ENCODE results near the gene ZCCHC14.
"Not testable (repeated sequence)": the region's sequence is repeated elsewhere in the genome, so short reads cannot be mapped to it uniquely, and the experiment has no call there.

ZCCHC14 gene

DNA sequence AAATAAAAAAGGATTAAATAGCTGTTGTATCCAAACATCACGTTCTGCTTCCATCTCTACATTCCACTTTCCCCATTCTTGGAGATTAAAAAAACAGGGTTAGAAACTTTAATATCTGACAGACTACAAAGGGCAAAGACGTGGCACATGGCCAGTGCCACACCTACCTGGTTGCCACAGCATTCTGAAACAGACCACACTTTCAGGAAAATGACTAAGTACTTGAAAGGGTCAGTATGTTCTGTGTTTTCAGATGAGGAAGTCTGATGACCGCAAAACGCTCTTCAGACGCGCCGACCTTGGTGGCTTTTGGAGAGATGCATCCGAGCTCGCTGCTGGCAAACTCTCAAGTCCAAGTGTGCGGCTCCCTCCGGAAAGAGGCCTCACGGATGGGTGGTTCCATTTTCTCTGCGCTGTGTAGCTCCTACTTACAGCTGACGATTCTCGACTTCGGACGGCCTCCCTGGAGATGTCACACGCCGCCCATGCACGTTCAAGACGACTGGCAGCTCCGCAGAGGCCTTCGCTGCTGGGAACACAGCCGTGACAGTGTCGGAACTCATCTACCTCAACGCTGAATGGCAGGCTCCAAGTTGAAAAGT, 85.2 kb downstream of the ZCCHC14 start:
- DNase-seq: no peak

DNA sequence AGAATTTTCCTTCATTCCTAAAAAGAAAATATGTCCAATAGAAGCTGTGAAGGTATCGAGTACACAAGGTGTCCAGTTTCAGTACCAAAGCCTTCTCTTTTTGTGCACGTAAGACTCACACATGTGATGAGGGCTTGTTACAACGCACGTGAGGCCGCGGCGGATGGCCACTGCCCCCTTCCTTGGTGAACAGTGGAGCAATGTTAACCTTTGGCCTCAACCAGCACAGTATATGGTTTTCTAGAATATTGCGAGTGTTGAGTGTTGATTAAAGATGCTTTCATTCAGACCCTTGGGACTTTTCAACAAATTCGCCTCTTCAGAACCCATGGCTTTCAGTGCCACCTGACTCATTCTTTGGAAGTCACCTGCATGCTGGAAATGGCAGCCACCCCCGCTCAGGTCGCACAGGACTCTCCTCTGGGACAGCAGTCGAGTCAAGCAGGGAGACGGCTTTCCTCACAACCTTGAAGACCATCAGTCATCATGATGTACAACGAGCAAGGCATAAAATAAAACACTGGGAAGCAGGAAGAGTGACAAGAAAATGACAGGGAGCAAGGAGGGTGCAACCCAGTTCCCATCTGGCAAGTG, 86.2 kb downstream of the ZCCHC14 start:
- DNase-seq: no peak

DNA sequence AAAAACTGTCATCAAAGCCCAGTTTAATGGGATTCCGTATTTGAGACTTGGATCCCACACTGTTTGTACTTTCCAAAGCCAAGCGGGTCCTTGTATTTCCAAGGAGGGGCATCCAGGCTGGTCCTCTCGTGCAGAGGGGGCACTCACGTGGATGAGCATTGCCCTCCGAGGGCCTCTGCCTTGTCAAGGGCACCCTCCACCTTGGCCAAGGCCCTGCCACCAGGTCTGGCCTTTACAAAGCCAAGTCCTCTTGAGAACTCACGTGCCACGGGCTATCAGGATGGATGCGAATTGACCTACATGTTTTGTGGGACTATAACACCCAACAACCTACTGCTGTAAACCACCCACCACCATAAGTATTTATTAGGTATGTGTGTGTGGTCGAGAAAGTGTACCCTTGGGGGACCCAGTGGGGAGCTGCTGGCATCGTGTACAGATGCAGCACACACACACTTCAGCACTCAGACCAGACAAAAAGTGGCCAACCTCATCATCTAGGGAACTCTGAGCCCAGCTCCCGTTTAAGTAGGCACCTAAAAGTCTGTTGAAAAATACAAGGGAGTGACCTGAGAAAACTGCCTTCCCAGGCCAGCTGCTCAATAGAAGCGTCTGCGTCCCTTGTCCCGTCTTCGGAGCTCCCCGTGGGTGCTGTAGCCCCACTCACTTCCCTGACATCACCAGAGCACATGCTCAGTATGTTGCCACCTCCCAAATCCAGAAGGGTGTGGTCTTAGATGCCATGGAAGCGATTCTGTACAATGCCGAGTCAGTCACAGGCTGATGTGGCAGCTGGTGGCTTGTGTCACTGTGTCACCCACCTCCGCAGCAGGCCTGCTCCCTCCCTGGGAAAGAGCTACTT, 87.8 kb downstream of the ZCCHC14 start:
- DNase-seq: no peak

DNA sequence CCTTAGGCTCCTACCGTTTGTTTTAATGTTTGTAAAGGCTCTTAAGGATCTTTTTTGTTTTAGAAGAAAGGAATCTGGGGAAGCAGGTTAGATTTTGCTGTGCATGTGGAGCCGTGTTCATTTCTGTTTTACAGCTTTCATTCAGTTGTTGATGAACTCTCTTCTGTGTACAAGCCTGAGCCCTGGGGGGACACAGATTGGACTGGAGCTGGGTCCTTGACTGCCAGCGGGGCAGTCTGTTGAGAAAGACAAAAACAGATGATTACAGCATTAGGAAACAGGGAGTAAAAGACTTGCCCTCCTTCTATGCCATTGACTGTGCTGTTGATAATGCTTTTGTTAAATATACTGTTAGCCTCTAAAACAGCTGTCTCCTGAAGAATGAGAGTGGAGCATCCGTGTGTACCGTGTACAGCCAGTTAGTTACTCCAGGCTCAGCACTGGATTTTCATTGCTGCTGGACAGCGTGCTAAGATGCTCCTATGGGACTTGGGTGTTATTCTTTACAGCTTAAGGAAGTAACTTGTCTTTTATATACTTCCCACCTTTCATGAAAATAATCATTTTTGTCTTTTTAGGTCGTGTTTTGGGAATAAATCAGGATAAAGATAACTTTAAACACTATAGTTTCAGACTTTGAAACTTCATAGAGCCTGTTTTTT, 97.5 kb downstream of the ZCCHC14 start:
- DNase-seq: no peak

DNA sequence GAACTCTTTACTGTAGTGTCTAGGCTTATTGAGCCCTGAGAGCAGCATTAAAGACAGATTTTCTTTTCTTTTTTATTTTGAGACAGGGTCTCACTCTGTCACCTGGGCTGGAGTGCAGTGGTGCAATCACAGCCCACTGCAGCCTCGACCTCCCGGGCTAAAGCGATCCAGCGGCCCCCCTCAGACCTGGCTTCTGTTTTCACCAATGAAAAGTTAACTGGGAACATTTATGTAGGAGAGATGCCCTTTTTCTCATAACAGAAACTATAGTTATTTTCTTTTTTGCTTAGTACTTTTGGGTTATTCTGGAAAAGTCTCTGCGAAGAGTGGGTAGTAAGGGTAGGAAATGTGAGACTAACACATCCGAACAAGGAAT, 99.2 kb downstream of the ZCCHC14 start:
- DNase-seq: no peak

DNA sequence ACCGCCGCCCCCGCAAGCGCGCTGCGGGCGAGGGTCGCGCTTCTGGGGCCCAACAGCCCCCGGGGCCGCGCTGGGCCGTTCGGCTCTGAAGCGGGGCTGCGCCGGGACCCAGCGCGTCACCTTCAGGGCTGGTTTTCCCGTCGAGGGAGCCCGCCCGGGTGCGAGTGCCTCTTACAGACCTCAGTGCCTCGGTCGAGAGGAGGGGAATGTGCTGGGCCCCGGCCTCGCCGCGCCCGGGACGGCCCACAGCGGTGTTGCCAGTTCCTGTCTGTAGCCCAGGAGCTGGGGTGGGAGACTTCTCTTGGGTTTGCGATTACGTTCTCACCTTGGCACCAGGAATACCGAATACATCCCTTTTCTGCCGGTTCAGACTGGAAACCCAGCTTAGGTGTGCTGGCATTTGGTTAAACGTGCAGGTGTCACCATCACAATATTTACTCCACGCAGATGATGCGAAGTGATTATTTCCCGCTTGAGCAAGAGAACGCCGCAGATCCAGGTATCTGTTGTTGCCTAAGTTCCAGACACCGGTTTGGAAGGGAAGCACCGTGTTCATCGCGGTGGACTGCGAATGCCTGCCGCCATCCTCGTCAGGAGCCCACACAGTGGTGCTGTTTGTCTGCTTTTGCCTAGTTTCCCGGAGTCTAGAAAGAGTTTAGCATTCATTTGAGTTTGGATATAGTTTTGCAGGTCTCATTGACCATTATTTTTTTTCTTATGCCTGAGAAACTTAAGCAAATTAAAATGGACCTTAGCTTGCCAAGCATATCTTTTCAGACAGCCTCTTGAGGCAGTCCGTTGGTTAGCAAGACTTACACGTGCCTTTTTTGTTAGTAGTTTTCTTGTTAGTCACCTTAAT, 99.8 kb downstream of the ZCCHC14 start:
- DNase-seq: peak; percentile 36

DNA sequence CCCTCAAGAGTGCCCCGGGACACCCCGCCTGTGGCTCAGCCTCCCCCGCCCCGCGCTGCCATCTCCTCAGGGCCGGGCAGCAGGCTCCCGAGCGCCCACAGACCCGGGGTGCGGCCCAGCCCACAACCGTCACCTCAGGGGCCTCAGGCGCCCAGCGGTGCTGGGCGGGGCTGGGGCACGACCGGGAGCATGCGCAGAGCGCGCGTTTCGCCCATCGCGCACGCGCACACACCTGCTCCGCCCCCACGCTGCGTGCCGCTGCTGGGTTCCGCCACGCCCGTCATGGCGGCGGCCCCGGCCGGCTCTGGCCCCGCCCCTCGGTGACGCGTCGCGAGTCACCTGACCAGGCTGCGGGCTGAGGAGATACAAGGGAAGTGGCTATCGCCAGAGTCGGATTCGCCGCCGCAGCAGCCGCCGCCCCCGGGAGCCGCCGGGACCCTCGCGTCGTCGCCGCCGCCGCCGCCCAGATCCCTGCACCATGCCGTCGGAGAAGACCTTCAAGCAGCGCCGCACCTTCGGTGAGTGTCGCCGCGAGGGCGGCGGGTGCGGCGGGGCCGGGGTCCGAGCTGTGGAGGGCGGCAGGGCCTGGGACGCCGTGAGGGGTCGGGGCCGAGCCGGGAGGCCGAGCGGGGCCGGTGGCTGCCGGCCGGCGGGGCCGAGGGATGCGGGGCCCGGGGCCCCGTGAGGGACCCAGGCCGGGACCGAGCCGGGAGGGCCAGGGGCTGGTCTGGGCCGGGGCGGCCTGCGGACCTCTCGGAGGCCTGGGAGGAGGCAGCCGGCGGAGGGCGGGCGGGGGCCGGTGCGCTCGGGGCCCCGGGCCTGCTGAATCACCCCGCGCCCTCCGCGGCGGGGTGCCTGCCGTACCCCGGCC, 100.6 kb downstream of the ZCCHC14 start, which contains the start of gene MAP1LC3B:
MAP1LC3B (plus strand) TSS at position 387 of the 871 bp plus-strand sequence; CDS start at position 479, 92 bp downstream.
- peak; percentile 96 for DNase-seq

DNA sequence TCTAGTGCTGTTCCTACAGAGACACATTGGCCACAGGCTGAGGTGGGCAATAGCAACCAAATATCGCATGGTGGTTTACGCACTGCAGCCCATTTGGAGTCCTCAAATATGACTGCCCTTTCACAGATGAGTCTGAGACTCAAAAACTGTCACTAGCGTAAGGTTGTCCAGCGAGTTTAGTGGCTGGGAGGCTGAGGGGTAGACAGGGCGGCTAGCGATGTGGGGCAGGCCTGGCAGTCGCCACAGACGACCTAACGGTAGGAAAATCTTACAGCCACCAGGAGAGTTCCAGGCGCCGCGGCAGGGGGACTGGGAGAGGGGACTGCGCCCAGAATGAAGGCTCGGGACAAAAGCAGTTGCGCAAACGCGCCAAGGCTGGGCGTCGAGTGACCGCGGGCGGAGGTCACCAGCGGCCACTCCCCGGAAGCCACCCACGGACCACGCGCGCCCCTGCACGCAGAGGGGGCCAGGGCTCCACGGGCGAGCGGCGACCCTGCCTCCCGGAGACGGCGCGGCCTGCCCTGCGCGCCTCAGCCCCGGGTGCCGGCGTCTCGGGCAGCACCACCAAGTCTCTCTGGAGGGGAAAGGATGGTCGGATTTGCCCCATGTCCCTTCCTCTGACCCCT, 101.4 kb downstream of the ZCCHC14 start:
- peak; percentile 8 for DNase-seq

DNA sequence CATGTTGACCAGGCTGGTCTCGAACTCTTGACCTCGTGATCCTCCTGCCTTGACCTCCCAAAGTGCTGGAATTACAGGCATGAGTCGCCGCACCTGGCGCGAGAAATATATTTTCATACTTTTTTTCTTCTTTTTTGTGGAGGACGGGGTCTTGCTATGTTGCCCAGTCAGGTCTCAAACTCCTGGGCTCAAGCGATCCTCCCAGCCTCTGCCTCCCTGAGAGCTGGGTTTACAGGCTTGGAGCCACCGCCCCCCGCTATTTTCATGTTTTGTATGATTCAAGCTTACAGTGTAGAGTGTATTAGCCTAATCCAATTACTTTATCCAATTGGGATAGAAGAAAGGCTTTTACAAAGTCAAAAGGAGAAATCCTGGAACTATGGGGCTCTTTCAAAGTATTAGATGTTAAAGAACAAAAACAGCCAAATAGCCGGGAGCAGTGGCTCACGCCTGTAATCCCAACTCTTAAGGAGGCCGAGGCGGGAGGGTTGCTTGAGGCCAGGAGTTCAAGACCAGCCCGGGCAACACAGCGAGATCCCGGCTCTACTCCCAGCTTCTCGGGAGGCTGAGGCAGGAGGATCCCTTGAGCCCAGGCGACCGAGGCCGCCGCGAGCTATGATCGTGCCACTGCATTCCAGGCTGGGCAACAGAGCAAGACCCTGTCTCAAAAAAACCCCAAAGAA, 102.0 kb downstream of the ZCCHC14 start:
- DNase-seq: no peak

DNA sequence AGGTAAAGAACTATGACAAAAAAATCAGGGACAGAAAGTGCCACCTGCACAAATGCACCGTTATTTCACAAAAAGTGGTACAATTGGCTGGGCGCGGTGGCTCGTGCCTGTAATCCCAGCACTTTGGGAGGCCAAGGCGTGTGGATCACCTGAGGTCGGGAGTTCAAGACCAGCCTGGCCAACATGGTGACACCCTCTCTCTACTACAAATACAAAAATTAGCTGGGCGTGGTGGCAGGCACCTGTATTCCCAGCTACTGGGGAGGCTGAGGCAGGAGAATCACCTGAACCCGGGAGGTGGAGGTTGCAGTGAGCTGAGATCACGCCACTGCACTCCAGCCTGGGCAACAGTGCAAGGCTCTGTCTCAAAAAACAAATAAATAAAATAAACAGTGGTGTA, 102.9 kb downstream of the ZCCHC14 start:
- DNase-seq: not testable (repeated sequence)

DNA sequence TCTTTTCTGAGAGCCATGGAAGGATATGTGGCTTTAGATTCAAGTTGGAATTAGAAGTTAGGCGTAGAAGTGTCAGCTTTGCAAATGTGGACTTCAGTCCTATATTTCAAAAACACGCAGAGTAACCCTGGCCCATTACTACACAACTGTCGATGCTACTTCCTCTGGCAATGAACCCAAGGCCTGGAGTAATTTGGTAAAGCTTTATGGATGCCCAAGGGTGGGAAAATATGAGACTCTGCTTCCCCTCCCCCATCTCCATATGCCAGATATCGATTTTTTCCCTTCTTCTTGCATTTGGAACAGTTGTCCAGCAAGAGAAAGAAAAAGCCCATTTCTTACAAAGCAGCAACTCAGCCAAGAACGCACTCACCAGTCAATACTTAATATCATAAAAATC, 103.6 kb downstream of the ZCCHC14 start:
- no peak for DNase-seq

DNA sequence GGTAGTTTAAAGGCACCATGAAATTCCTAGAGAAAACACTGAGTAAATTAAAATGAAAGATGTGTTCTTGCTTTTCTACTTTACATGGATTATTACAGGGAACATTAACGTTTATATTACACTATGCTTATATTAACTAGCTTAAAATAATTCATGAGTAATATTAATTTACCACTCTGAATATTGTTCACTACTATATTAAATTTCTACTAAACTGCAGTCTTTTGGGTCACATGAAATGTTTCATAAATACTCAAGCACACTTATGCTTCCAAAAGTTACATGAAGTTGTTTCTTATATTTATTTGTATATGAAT, 104.0 kb downstream of the ZCCHC14 start:
- DNase-seq: no peak

DNA sequence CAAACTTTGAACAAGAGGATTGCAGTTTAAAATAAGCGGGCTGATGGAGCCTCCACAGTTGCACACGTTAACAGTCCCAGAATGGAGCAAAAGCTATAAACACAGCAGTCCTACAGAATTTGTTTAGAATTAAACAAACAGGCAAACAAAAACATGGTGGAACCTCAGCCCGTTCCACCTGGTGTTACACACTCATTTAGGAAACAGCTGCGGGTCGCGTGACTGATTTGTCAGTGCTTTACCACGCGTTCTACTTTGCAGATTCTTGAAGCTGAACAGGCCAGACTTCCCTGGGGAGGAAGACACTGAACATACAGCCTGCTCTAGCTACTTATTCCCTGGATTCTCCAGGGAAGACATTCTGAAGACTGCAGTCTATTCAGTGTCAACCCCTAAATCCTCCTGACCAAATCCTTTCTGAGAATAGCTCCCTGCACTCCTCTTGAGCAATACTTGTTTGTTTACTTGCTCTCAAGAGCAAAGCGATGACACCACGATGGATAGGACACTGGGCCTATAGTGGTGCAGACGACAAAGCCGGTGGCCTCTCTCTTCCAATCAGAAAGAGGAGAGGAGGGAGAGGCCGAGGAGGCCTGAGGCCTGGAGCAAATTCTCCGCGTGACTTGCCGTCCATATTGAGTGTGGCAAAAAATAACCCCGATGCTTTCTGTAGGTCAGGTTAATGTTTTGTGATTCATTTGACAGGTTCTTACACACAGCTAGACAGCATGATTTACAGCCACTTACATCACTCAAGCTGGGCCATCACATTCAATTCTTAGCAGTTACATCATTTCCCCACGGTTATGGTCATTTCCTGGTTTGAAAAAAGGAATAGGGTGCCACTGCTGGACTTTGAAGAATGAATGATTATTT, 104.6 kb downstream of the ZCCHC14 start:
- DNase-seq: peak; percentile 98

DNA sequence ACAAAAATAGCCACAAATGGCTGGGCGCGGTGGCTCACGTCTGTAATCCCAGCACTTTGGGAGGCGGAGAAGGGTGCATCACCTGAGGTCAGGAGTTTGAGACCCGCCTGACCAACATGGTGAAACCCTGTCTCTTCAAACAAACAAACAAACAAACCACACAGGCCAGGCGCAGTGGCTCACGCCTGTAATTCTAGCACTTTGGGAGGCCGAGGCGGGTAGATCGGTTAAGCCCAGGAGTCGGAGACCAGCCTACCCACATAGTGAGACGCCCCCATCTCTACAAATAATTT, 108.0 kb downstream of the ZCCHC14 start:
- DNase-seq: not testable (repeated sequence)

DNA sequence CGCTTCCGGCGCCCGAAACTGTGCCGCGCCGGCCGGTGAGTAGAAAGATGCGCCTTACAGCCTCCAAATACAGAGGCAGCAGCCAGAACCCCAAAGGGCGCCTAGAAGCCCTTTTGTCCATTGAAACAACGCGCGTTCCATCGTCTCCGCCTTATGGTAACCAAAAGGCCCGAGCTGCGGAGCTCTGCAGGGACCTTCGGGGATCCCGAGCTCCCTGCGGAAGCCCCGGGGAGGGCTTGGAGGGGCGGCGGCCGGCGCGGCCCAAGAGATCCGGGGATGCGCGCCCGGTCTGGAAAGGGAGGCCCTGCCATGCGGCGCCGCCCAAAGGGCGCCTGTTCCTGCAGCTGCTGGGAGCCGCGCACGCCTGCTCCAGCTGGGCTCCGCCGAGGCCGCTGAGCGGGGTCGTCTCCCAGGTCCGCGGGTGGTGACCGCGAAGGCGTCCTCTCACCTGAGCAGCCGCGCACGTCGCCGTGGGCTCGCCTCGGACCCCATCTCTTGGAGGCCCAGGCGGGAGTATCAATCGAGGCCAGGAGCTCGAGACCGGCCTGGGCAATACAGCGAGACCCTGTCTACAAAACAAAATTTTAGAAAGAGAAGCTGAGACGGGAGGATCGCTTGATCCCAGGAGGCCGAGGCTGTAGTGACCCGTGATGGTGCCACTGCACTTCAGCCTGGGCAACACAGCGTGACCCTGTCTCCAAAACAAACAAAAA, 108.5 kb downstream of the ZCCHC14 start:
- no peak for DNase-seq

DNA sequence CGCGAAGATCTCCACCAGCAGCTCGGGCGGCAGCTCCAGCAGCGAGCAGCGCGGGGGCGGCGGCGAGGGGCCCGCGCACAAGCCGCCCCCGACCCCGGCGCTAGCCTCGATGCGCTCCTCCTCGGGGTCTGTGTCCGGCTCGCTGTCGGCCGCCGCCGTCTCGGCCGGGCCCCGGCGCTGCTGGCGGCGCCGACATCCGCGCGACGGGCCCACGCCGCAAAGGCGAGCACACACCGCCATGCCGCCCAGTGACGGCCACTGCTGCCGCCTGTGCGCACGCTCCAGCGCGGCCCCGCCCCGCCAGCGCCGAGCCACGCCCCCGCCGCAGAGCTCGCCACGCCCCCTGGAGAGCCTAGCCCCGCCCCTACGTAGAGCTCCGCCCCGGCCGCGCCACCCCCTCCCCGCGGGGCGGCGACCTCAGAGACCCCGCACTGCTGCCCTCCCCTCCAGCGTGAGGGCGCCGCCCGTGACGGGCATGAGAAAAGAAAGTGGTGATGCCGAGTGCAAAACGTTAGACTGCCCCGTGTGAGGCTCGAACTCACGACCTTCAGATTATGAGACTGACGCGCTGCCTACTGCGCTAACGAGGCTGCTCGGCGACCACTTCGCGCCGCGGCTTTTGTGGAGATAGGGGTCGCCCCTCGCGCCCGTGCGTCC, 109.2 kb downstream of the ZCCHC14 start, which contains the start of gene FBXO31:
FBXO31 (minus strand) TSS at position 272 of the 657 bp plus-strand sequence; CDS start at position 240, 32 bp downstream.
- peak; percentile 96 for DNase-seq

DNA sequence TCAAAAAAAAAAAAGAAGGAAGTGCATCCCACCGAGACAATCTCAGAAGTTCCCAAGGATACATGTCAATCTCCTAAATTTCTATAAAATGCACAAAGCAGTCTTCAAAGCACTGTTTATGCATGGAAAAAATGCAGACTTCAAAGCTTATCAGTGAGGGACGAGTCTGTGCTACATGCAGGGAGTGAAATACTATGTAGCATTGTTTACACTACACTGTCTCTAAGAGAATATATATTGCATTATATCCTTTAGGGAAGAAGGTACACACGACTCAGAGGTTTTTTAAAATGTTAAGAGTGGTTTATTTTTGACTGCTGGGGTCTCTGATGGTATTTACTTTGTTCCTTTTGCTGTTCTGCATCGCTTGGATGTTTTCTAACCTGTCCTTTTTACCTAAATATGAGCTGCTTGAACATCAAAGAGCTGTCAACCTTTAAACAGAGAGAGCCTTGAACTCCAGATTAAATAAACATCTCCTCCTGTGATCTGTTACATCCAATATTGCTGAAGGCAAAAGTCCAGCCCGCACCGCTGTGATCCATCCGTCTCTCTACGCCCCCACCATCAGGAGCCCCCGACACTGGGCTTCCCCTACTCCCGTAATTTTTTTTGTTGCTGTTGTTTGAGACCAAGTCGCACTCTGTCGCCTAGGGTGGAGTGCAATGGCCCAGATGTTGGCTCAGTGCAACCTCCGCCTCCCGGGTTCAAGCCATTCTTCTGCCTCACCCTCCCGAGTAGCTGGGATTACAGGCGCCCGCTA, 110.6 kb downstream of the ZCCHC14 start:
- DNase-seq: no peak
